Nucleus accumbens (tissue), 56 donors: ENCODE results near the gene RAB39B.

ENCODE experiments used
- DNase-seq, 56 donors: peaks; one replicate each; lab custom pipeline; 2025; lab: John Stamatoyannopoulos, UW

Gene RAB39B

DNA sequence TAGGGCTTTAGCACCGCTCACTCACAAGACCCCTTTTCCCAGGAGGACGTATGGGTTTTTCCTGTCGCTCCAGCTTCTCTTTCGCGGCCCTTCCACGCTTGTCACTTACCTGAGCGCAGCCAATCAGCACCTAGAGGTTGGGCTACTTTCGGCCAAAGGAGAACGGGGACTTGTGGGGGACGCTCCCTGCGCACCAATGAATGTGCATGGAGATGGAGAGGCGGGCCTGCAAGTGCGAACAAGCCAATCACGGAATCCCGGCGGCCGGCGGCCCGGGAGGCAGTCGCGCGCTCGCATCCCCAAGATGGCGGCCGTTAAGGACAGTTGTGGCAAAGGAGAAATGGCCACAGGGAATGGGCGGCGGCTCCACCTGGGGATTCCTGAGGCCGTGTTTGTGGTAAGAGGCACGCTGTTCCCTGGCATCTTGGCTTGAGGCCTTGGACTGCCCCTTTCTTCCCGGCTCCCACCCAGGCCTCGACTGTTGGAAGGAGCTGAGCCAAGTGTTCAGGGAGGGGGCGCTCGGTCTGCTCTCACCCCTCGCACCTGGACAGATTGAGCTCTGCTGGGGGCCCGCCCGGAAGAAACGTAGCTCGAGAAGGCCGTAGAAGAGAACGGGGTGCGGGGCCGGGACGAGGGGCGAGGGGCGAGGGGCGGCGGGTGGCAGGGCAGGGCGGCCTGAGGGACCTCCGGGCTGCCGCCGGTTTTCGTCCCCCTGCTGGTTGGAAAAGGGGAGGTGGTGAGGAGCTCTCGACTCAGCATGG, 47.9 kb downstream of the RAB39B start, which contains the start of gene VBP1:
Gene VBP1, plus strand, starts transcription at position 282 of the 761 bp plus-strand sequence. Its CDS starts 23 bp downstream, at position 305.
- DNase-seq: peak; percentile 48 to 95 (median 86)

DNA sequence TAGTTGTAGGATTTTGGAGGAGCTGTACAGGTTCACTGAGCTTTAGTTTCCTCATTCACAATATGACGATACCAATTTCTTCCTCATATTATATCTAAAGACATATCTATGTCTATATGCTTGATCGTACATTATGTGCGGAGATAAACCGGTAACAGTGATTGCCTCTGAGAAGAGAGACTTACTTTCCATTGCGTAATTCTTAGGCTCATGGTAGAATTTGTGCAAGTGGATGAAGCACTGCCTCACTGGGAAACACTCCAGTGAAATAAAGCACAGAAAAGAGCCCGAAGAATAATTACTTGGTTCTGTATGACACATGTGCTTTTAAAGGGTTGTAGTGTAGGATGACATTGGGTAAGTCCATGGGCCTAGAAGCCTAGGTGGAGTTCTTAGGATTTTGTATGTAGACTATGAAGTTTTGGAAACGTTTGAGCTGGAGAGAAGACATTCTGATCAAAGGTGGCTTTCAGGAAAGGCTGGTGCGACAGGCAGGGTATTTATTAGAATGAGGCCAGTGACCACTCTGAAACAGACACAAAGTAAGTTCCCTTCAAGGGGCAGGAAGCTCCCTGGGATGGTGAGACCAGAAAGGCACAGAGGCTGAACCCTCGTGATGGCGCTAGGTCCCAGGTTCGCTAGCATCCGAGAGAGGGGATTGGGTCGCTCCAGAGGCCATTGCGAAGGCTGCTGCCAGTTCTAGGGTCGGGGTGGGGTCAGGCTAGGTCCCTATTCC, 48.7 kb downstream of the RAB39B start:
- DNase-seq: peak in 1 of 56 donors; percentile 62

DNA sequence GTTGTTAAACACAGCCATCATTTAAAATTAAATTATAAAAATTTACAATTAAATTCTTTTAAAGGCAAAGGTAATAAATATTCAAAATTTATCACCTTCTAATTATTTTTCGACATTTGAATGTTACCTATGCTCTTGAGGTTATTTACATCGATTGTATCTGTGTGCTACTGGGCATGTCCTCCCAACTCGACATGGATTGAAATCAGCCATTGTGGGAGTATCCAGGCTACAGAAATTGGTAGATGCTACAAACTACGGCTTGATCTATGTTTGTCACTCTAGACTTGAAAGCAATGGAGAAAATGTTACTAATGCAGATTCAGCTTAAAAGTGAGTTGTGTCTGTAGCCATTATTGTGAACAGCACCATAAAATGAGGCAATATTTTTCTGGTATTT, 50.6 kb downstream of the RAB39B start:
- DNase-seq: no peak

DNA sequence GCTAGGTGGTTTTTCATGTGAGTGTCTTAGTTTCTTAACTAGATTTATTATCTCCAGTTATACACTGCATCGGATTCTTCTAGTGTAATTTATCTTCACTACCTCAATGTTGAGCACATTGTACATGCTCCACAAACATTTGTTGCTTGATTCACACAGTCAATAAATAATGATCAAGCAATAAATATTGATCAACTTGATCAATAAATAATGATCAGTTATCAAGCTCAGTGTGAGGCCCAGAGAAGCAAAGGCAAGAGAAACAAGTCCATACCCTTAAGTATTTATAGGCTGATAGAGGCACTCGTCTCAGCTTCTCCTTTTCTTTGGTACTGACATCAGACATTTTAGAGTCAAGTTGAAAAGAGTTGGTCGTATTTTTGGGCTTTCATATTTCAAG, 53.1 kb downstream of the RAB39B start:
- no peak for DNase-seq
